Measurements from ENCODE around the gene TBCD.

TBCD gene

GRCh38 chr17:82859431-82860403, 107.9 kb downstream of the TBCD start:
- peak; percentile 83 for DNase-seq

GRCh38 chr17:82860606-82861392, 108.9 kb downstream of the TBCD start:
- DNase-seq, result no peak

GRCh38 chr17:82861393-82861775, 109.5 kb downstream of the TBCD start:
- DNase-seq, result no peak

- no peak for DNase-seq
These were observed 110.3 kb downstream of the TBCD start for GRCh38 chr17:82862191-82862590.

- DNase-seq, result no peak
These were observed 111.0 kb downstream of the TBCD start for GRCh38 chr17:82862737-82863382.

GRCh38 chr17:82863383-82863940, 111.6 kb downstream of the TBCD start:
- no peak for DNase-seq

- DNase-seq, result peak; percentile 51
These were observed 112.3 kb downstream of the TBCD start for GRCh38 chr17:82863941-82864712.

GRCh38 chr17:82864713-82865248, 112.9 kb downstream of the TBCD start:
- DNase-seq, result no peak

GRCh38 chr17:82865274-82865673, 113.4 kb downstream of the TBCD start:
- DNase-seq, result no peak

GRCh38 chr17:82865774-82866395, 114.0 kb downstream of the TBCD start:
- DNase-seq, result peak; percentile 29

GRCh38 chr17:82866590-82867191, 114.8 kb downstream of the TBCD start:
- DNase-seq, result peak; percentile 86

- DNase-seq, result peak; percentile 15
These were observed 116.0 kb downstream of the TBCD start for GRCh38 chr17:82867763-82868325.

- DNase-seq, result no peak
These were observed 116.9 kb downstream of the TBCD start for GRCh38 chr17:82868715-82869131.

- DNase-seq, result no peak
These were observed 117.7 kb downstream of the TBCD start for GRCh38 chr17:82869536-82869935.

GRCh38 chr17:82870091-82870491, 118.2 kb downstream of the TBCD start:
- no peak for DNase-seq

- no peak for DNase-seq
These were observed 118.7 kb downstream of the TBCD start for GRCh38 chr17:82870541-82870940.

GRCh38 chr17:82871056-82871775, 119.4 kb downstream of the TBCD start:
- DNase-seq, result peak; percentile 54

GRCh38 chr17:82871776-82872561, 120.1 kb downstream of the TBCD start:
- no peak for DNase-seq
